HS-5 (cell line): Measurements from ENCODE around the gene SLC25A19.
"Not testable (repeated sequence)": the region's sequence is repeated elsewhere in the genome, so short reads cannot be mapped to it uniquely, and the experiment has no call there.

Experiments used
- DNase-seq: peaks from one replicate; pipeline ENCODE4 v3.0.0-alpha.2; 2012; ENCODE audit warnings: low read depth

Gene SLC25A19

DNA sequence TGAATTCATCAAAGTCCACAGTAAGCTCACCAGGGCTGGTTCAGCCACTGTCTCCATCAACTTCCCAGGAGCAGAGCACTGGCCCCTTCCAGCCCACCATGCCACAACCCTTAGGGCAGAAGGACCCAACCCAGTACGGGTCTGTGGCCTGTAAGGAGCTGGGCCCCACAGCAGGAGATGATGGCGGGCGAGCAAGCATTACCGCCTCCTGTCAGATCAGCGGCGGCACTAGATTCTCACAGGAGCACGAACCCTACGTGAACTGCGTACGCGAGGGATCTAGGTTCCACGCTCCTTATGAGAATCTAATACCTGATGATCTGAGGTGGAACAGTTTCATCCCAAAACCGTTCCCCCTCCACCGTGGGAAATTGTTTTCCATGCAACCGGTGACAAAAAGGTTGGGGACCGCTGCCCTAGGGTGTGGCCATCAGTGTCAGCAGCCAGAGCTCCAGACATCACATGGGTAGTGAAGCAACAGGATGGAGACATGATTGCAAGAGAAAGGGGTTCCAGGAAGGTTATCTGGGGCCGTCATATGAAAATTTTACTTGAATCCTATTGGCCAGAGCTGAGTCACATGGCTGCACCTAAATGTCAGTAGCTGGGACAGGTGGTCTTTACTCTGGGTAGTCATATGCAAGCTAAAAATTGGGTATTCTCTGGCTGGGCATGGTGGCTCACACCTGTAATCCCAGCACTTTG lies 12.4 kb upstream of the SLC25A19 start:
- DNase-seq, result no peak

DNA sequence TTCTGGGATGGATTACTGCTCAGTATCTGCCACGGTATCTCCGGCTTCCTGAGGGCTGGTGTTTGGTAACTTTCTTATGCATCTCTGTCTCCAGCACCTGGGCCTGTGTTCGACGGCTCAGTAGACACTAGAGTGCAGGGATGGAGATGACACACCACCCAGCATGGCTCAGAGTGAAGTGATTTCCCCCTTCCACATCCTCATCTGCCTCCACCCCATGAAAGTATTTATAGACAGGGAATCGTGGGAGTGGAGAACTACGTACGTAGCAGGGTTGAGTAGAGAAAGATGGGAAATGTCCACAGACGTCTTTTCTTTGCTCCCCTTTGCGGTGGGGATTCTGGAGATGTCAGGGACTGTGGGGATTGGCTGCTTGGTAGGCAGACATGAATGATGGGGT lies 11.8 kb upstream of the SLC25A19 start:
- DNase-seq, result no peak

DNA sequence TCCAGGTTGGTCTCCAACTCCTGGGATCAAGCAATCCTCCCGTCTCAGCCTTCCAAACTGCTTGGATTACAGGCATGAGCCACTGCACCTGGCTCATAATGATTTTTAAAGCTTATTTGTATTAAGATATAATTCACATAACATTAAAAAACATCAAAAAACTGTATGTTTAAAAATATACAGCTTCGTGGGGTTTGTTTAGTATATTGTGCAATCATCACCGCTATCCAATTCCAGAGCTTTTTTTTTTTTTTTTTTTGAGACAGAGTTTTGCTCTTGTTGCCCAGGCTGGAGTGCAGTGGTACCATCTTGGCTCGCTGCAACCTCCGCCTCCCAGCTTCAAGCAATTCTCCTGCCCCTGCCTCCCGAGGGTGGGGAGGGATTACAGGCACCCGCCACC lies 11.0 kb upstream of the SLC25A19 start:
- DNase-seq, result no peak

DNA sequence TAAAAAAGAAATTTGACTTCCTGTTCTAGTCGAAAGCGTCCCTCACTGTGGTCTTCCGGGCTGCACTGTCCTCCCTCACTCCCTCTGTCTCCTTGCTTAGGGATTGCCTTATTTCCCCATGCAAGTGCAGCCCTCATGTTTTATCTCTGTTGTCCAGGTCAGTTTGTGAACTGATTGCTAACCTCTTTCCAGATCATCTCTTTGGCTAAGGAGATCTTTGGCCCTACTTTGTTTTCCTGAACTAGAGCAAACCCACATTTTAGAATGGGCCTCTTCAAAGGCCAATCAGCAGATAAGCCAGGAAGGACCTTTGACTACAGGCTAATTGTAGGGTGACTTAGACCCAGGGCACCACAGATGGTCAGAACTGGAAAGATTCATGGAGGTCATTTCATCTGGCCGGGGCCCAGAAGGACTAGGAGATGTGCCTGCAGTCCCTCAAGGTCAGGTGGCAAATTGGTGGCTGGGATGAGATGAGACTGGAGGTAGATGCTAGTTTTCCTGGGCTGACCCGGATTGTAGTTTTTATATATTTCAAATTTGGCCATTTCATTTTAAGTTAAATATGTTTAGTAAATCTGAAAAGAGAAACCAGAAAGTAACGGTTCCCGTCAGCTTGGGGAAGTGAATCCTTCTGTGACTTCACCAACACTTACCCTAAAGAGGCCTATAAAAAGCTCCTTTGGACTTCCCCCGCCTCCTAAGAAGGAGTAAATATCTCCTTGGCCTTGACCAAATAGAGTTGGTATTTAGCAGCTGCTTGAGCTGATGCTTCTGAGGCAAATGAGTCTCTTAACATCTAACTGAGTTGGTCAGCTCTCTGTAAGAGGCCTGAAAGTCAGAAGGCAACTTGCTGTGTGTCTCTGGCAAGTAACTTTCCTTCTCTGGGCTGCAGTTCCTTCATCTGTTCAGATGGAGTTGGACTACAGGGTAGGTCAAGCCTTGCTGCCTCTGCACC lies 6.2 kb upstream of the SLC25A19 start:
- no peak for DNase-seq

DNA sequence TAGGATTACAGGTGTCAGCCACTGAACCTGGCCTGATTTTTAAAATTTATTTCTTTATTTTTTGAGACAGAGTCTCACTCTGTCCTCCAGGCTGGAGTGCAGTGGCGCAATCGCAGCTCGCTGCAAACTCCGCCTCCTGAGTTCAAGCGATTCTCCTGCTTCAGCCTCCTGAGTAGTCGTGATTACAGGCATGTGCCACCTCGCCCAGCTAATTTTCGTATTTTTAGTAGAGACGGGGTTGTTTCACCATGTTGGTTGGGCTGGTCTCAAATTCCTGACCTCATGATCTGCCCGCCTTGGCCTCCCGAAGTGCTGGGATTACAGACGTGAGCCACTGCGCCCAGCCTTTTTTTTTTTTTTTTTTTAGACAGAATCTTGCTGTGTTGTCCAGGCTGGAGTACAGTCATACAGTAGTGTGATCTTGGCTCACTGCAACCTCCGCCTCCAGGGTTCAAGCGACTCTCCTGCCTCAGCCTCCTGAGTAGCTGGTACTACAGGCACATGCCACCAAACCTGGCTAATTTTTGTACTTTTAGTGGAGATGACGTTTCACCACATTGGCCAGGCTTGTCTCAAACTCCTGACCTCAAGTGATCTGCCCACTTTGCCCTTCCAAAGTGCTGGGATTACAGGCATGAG lies 3.7 kb upstream of the SLC25A19 start:
- DNase-seq, result not testable (repeated sequence)

DNA sequence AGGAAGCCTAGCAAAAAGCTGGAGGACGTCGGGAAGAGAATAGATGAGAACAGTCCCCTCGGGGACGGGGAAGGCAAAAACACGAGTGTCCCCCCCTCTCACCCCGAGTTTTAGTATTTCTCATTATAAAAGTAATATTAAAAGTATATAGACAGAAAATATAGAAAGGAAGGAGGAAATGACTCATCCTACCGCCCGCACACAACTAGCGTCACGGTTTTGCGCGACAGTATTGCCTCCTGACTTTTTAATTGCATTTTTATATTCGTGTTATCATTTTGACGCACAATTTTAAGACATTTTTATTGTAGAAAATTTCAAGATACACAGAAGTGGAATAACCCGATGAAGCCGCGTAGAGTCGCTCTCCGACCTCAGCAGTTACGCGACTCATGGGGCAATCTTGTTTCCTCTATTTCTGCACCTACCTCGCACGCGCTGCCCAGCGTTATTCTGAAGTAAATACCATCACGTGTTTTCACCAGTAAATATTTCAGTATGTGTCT lies 652 bp upstream of the SLC25A19 start:
- peak; percentile 29 for DNase-seq

DNA sequence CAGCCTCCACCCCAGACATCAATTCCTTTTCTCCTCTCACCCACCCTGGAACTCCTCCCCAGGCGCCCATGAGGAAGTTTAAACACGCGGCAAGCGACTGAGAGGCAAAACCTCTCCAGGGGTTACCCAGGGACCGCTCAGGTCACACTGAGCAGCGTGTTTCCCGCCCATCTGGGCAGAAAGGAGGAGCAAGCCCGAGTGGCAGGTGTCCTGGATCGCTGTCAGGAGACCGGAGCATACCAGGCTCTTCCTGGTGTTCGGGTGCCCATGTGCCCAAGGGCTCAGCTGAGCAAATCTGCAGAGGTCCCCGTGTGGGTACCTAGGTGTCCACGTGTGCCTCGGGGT lies 491 bp downstream of the SLC25A19 start:
- DNase-seq, result no peak

DNA sequence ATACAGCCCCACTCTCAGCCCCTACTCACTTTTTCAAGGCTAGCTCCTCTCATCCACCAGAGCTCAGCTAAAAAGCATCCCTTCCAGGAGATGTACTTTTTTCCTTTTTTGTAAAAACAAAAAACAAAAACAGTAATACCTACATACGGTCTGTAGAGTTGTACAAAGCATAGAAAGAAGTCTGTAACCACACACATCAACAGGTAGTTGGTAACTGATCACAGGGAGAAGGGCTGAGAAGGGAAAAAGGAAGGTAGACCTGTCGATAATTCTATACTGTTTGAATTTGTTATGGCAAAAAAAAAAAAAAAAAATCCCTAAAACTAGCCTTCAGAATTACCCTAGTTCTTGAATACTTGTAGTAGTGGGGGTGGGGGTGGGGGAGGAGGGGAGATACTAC lies 874 bp downstream of the SLC25A19 start:
- DNase-seq, result no peak

DNA sequence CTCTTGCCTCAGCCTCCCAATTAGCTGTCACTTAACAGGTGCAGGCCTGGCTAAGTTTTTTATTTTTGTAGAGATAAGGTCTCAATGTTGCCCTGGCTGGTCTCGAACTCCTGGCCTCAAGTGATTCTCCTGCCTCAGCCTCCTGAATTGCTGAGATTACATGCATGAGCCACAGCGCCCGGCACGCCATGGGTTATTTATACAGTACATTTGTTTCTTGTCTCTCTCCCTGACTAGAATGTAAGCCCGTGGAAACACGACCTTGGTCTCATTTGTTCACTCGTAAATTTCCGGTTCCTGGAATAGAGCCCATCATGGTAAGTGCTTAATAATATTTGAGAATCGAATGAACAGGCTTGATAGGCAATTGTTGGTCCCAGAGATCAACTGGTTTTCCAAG lies 2.0 kb downstream of the SLC25A19 start:
- DNase-seq, result no peak

DNA sequence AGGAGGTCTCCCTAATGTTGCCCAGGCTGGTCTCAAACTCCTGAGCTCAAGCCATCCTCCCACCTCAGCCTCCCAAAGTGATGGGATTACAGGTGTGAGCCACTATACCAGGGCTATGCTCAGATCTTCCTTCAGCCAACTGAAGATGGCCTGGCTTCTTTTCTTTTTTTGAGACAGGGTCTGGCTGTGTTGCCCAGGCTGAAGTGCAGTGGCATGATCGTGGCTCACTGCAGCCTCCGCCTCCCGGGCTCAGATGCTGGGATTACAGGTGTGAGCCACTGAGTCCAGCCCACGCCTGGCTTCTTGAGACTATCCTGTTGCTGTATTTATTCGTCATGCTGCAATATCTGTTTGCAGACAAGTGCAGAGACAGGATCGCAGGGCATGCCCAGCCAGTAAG lies 4.1 kb downstream of the SLC25A19 start:
- DNase-seq, result no peak

DNA sequence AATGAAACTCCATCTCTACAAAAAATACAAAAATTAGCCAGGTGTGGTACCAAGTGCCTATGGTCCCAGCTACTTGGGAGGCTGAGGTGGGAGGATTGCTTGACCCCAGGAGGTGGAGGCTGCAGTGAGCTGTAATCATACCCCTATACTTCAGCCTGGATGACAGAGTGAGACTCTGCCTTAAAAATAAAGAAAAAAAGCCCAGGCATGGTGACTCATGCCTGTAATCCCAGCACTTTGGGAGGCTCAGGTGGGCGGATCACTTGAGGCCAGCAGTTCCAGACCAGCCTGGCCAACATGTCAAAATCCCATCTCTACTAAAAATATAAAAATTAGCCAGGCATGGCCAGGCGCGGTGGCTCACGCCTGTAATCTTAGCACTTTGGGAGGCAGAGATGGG lies 9.0 kb downstream of the SLC25A19 start:
- not testable (repeated sequence) for DNase-seq

DNA sequence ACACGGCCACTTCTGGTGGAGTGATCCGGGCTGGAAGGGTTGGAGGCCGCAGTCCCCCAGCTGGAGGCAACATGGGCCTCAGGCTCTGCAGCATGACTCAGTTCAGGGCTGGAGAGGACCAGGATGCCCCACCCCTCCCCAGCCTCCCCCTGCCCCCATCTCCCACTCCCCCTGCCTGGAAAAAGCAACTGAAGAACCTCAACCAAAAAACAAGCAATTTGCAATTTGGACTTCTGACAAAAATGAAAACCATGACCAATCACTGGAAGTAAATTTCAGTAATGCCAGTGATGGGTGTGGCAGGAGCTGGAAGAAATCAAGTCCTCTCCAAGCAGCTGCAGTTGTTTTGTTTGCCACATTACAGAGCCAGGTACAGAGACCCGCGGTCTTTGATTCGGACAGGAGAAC lies 11.6 kb downstream of the SLC25A19 start:
- no peak for DNase-seq

DNA sequence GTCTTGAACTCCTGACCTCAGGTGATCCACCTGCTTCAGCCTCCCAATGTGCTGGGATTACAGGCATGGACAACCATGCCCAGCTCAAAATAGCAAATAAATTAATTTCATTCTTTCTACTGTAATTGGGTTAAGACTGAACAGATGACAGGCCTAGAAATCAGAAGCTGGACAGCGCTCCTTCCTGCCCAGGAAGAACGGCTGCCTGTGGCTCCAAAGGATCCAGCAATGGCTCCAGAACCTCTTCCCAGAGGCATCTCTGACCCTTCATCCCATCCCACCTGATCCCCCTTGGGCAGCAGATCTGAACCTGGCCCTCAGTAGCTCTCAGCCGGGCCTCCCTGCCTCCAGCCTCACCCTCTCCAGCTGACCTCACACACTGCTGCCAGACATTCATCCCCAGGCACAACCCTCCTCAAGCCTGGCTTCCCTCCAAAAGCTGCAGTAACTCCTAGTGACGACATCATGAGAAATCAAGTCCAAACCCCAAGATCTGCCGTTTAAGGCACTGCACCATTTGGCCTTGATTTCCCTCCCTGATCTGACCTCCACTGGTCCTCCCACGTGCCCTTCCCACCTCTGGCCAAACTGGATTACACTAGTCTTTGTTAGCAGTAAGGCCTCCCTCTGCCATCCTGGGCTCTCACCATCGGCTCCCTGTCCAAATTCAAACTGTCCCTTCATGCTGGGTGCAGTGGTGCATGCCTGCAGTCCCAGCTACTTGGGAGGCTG lies 15.1 kb downstream of the SLC25A19 start:
- DNase-seq, result no peak

DNA sequence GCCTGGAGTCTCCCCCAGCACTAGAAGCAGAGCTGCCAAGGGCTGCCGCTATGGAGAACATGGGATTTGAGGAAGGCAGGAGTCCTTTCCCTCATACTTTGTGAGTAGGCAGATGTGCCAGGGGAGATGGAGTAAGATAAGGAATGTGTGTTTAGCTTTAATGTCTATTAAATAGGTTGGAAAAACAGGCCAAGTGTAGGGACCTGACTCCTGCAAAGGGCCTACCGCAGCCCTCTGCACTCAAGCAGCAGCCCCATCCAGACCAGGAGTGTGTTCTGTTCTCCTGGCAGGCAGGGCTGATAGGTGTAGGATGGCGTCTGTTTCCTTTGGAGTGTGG lies 16.4 kb downstream of the SLC25A19 start:
- no peak for DNase-seq

DNA sequence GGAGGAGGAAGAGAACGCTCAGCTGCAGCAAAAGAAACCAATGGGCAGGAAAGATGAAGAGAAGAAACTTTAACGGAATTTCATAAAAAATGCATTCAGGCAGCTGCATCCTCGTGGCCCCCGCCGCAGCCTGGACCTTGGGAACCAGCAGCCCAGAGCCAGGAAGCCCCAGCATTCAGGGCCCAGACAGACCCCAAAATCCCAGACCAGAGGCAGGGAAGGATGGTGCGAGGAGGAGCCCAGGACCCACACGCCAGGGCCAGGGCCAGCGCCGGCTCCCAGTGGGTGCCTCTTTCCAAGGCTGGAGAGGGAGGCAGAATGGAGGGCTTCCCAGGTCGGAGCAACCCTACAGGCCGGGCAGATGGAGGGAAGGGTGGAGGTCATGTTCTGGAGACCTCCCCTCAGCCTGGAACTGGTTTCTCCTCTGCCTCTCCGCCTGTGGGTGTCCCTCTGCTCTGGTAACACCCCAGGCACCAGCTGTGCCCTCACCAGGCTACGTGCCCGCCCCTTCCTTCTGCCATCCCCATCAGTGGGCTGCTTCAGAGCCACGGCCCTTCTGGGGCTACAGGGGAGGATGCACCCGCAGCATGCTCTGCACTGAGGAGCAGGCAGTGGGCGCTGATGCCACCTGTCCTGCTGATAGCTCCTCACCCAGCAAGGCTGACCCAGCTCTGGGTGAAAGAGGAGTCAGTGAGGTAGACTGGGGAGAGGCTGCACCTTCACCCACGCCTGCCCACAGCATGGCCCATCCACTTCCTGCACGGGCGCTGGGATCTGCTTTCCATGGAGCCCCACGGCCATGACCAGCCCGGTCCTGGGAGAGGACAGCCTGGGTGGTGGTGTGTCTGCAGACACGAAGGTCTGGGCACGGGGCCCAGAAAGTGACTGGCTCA lies 17.0 kb downstream of the SLC25A19 start:
- no peak for DNase-seq

DNA sequence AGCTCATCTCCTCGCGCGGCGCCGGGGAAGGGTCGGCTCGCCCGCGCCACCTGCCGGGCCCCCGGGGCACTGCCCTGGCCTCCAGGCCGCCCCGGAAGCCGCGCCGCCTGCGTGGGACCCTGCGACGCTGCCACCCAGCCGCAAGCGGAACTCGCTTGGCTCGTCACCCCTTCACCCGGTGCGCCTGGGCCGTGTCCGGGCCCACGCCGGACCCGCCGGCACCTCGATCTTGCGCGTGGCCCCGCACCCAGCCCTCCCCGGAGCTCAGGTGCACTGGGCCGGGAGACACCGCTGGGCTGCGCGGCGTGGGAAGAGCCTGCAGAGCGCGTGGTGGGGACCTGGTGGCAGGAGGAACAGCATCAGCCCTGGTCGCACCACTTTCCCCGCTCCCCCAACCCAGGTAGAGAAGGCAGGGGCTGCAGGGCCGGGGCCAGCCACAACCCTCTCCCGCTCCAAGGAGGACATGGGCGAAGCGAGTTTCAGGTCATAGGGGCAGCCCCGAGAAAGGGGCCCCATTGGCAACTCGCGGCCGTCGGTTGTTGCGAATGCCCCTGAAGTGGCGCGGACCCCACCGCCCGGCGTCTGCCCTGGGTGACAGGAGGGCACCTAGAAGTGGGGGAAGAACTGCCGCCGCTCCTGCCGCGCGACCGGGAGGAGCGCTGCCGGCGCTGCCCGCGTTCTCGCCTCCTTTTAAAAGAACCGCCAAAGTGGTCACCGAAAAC lies 17.8 kb downstream of the SLC25A19 start:
- DNase-seq, result no peak

DNA sequence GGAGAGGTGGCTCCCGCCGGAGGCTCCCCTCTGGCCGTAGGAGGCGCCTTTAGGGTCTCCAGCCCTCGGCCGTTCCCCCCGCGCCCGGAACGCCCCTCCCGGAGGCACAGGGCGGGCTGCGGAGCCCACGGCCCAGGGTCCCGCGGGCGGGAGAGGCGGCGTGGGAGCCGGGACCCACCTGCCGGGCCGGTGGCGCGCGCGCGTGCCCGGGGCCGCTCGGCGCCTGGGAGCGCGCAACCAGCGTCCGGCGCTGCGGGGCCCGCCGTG lies 18.3 kb downstream of the SLC25A19 start, which contains the start of gene MIF4GD:
Gene MIF4GD (minus strand): TSS at position 266 of the 267 bp plus-strand sequence. CDS start 1,036 bp downstream, outside the sequence.
- no peak for DNase-seq

DNA sequence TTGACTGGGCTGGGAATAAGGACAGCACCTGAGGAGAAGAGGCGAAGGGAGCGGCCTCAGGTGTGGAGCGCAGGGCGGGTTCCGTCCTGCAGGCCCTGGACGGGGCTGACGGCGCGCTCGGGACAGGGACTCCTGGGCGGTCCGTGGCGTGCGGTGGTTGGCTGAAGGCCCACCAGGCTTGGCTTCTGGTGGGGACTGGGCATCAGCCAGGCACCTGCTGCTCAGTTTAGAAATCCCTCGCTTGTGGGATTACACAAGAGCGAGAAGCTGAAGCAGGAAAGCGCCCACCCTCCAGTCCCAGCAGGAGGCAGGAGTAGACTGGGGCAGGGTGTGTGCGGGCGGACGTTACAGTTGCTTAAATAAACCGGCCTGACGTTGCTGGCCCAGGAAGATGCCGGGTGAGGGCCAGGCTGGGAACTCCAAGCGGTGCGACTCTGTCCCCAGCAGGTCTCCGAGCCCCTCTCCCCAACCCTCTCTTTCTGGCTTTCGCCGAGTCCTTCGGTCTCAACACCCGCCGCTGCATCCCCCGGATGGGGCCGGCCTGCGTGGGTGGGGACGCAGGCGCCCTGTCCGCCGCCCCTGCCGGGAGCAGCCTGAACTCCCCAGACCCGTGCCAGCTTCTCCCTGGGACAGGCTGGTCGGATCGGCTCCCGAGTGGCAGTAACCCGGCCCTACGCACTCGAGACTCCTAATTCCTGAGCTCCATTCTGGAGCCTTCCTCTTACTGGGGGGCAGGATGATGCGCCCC lies 18.8 kb downstream of the SLC25A19 start:
- DNase-seq, result no peak

DNA sequence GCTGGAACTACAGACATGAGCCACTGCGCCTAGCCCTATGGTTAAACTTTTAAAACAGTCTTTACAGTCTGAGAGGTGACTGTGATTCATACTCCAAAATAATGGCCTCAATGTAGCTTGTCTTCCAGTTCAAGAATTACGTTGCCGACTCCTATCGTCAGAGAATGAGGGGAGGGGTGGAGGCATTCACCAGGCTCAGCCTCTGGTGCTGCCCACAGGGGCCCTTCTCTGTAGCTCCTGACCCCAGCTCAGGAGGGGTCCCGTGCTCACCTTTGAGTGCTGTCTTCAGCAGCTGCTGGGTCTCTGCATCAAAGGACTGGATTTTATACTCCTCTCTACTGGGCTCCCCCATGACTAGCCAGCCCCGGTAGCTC lies 19.4 kb downstream of the SLC25A19 start:
- no peak for DNase-seq
